ENCODE data around the gene SYCE3.
"Not testable (repeated sequence)": the region's sequence is repeated elsewhere in the genome, so short reads cannot be mapped to it uniquely, and the experiment has no call there.

The SYCE3 gene

GRCh38 chr22:50562523-50563412 is at the start of gene SYCE3:
SYCE3 (minus strand) TSS chr22:50562919; CDS start chr22:50556405, 6,514 bp downstream.
- peak; percentile 97 for DNase-seq (ENCODE audit: low spot score)

- no peak for DNase-seq (ENCODE audit: low spot score)
Observed at GRCh38 chr22:50612168-50612527, 49.4 kb upstream of the SYCE3 start.

GRCh38 chr22:50611341-50612060 is 48.8 kb upstream of the SYCE3 start:
- DNase-seq (ENCODE audit: low spot score) = no peak

- no peak for DNase-seq (ENCODE audit: low spot score)
Observed at GRCh38 chr22:50610581-50610980, 47.9 kb upstream of the SYCE3 start.

GRCh38 chr22:50610041-50610451 is 47.3 kb upstream of the SYCE3 start:
- no peak for DNase-seq (ENCODE audit: low spot score)

- DNase-seq (ENCODE audit: low spot score) = no peak
Observed at GRCh38 chr22:50609599-50609998, 46.9 kb upstream of the SYCE3 start.

GRCh38 chr22:50608996-50609395 is 46.3 kb upstream of the SYCE3 start:
- DNase-seq (ENCODE audit: low spot score) = no peak

GRCh38 chr22:50608058-50608840 is 45.5 kb upstream of the SYCE3 start:
- not testable (repeated sequence) for DNase-seq (ENCODE audit: low spot score)

GRCh38 chr22:50607659-50608020 is 44.9 kb upstream of the SYCE3 start:
- DNase-seq (ENCODE audit: low spot score) = no peak

GRCh38 chr22:50606946-50607658 is 44.4 kb upstream of the SYCE3 start:
- no peak for DNase-seq (ENCODE audit: low spot score)

GRCh38 chr22:50606165-50606945 is 43.6 kb upstream of the SYCE3 start:
- no peak for DNase-seq (ENCODE audit: low spot score)

GRCh38 chr22:50605613-50606074 is 42.9 kb upstream of the SYCE3 start:
- DNase-seq (ENCODE audit: low spot score) = no peak

GRCh38 chr22:50605002-50605612 is 42.4 kb upstream of the SYCE3 start:
- DNase-seq (ENCODE audit: low spot score) = no peak

- DNase-seq (ENCODE audit: low spot score) = no peak
Observed at GRCh38 chr22:50604256-50605001, 41.7 kb upstream of the SYCE3 start.

- DNase-seq (ENCODE audit: low spot score) = no peak
Observed at GRCh38 chr22:50603511-50604255, 41.0 kb upstream of the SYCE3 start.

GRCh38 chr22:50602338-50602700 is 39.6 kb upstream of the SYCE3 start:
- no peak for DNase-seq (ENCODE audit: low spot score)

GRCh38 chr22:50601669-50602337 is 39.1 kb upstream of the SYCE3 start:
- no peak for DNase-seq (ENCODE audit: low spot score)

GRCh38 chr22:50600967-50601668 is 38.4 kb upstream of the SYCE3 start:
- DNase-seq (ENCODE audit: low spot score) = no peak

Data from hematopoietic multipotent progenitor cell treated with erythropoietin and hydrocortisone succinate and interleukin-3 and kit ligand, for 17 days (in vitro differentiated cells).